ENCODE data around the gene PHF21B.
A peak's percentile ranks its signal among the peaks of the same experiment; 100 is the strongest.
"Not testable (repeated sequence)": the region's sequence is repeated elsewhere in the genome, so short reads cannot be mapped to it uniquely, and the experiment has no call there.

The PHF21B gene

GRCh38 chr22:44933666-44934453, 75.9 kb downstream of the PHF21B start:
- DNase-seq (ENCODE audit: low read depth) = no peak

GRCh38 chr22:44932493-44932892, 77.3 kb downstream of the PHF21B start:
- DNase-seq (ENCODE audit: low read depth) = no peak

- no peak for DNase-seq (ENCODE audit: low read depth)
Observed at GRCh38 chr22:44931766-44932165, 78.0 kb downstream of the PHF21B start.

GRCh38 chr22:44931077-44931540, 78.7 kb downstream of the PHF21B start:
- peak; percentile 2 for DNase-seq (ENCODE audit: low read depth)

- no peak for DNase-seq (ENCODE audit: low read depth)
Observed at GRCh38 chr22:44930711-44931035, 79.1 kb downstream of the PHF21B start.

GRCh38 chr22:44930016-44930710, 79.6 kb downstream of the PHF21B start:
- DNase-seq (ENCODE audit: low read depth) = no peak

- DNase-seq (ENCODE audit: low read depth) = no peak
Observed at GRCh38 chr22:44929359-44930015, 80.3 kb downstream of the PHF21B start.

GRCh38 chr22:44928711-44929358, 81.0 kb downstream of the PHF21B start:
- no peak for DNase-seq (ENCODE audit: low read depth)

GRCh38 chr22:44928136-44928463, 81.7 kb downstream of the PHF21B start:
- no peak for DNase-seq (ENCODE audit: low read depth)

- no peak for DNase-seq (ENCODE audit: low read depth)
Observed at GRCh38 chr22:44927463-44928135, 82.2 kb downstream of the PHF21B start.

GRCh38 chr22:44926491-44927415, 83.1 kb downstream of the PHF21B start:
- DNase-seq (ENCODE audit: low read depth) = no peak

- no peak for DNase-seq (ENCODE audit: low read depth)
Observed at GRCh38 chr22:44926124-44926475, 83.7 kb downstream of the PHF21B start.

GRCh38 chr22:44925465-44926123, 84.2 kb downstream of the PHF21B start:
- DNase-seq (ENCODE audit: low read depth) = no peak

GRCh38 chr22:44924710-44925109, 85.1 kb downstream of the PHF21B start:
- DNase-seq (ENCODE audit: low read depth) = no peak

- DNase-seq (ENCODE audit: low read depth) = no peak
Observed at GRCh38 chr22:44924098-44924497, 85.7 kb downstream of the PHF21B start.

GRCh38 chr22:44921766-44922165, 88.0 kb downstream of the PHF21B start:
- DNase-seq (ENCODE audit: low read depth) = not testable (repeated sequence)

- DNase-seq (ENCODE audit: low read depth) = no peak
Observed at GRCh38 chr22:44920183-44920582, 89.6 kb downstream of the PHF21B start.

- DNase-seq (ENCODE audit: low read depth) = no peak
Observed at GRCh38 chr22:44919691-44920090, 90.1 kb downstream of the PHF21B start.

GRCh38 chr22:44918925-44919392, 90.8 kb downstream of the PHF21B start:
- DNase-seq (ENCODE audit: low read depth) = no peak

- DNase-seq (ENCODE audit: low read depth) = no peak
Observed at GRCh38 chr22:44918166-44918924, 91.5 kb downstream of the PHF21B start.
